HG02852 (cell line): ENCODE measurements around the gene JAK2.
A peak's percentile ranks its signal among the peaks of the same experiment; 100 is the strongest.
"Not testable (repeated sequence)": the region's sequence is repeated elsewhere in the genome, so short reads cannot be mapped to it uniquely, and the experiment has no call there.

Experiments used
- ATAC-seq: cut with Tn5 transposase; IDR thresholded peaks from one replicate; pipeline ENCODE4 v1.9.1; 2021; ENCODE audit warnings: mild to moderate bottlenecking, moderate library complexity; ENCODE audit not compliant: unreplicated experiment

JAK2 gene

GRCh38 chr9:4980086-4980727, 4.9 kb upstream of the JAK2 start:
- ATAC-seq: no peak

GRCh38 chr9:4982721-4983482, 2.2 kb upstream of the JAK2 start:
- no peak for ATAC-seq

- no peak for ATAC-seq
These were observed 1.4 kb upstream of the JAK2 start for GRCh38 chr9:4983601-4984165.

- no peak for ATAC-seq
These were observed 876 bp upstream of the JAK2 start for GRCh38 chr9:4984171-4984620.

GRCh38 chr9:4985386-4986266, 554 bp downstream of the JAK2 start:
- ATAC-seq: peak; percentile 12

GRCh38 chr9:4986296-4986695, 1.2 kb downstream of the JAK2 start:
- ATAC-seq: no peak

GRCh38 chr9:4986783-4987182, 1.7 kb downstream of the JAK2 start:
- ATAC-seq: no peak

- no peak for ATAC-seq
These were observed 2.9 kb downstream of the JAK2 start for GRCh38 chr9:4987961-4988421.

- ATAC-seq: no peak
These were observed 7.8 kb downstream of the JAK2 start for GRCh38 chr9:4992872-4993271.

GRCh38 chr9:4994166-4994890, 9.3 kb downstream of the JAK2 start:
- no peak for ATAC-seq

- no peak for ATAC-seq
These were observed 12.1 kb downstream of the JAK2 start for GRCh38 chr9:4997196-4997595.

- no peak for ATAC-seq
These were observed 12.6 kb downstream of the JAK2 start for GRCh38 chr9:4997631-4998030.

- no peak for ATAC-seq
These were observed 17.7 kb downstream of the JAK2 start for GRCh38 chr9:5002811-5003210.

- no peak for ATAC-seq
These were observed 19.4 kb downstream of the JAK2 start for GRCh38 chr9:5004481-5004880.

- ATAC-seq: no peak
These were observed 23.1 kb downstream of the JAK2 start for GRCh38 chr9:5008202-5008601.

- ATAC-seq: no peak
These were observed 28.3 kb downstream of the JAK2 start for GRCh38 chr9:5013374-5013773.

- ATAC-seq: no peak
These were observed 30.9 kb downstream of the JAK2 start for GRCh38 chr9:5015934-5016333.

GRCh38 chr9:5025416-5025815, 40.3 kb downstream of the JAK2 start:
- ATAC-seq: no peak

GRCh38 chr9:5031941-5032340, 46.9 kb downstream of the JAK2 start:
- ATAC-seq: not testable (repeated sequence)

GRCh38 chr9:5040730-5041389, 55.8 kb downstream of the JAK2 start:
- ATAC-seq: no peak
